A549 (cell line): ENCODE measurements around the gene ASB13. TPM values are rescaled to one million over a fixed set of nuclear protein-coding genes. Genes with fewer than 3 reads are reported as not detected.

Experiments used
- ATAC-seq, 2 experiments: fragments of 200-7000 bp in 1 of 2; fragments of >200 bp in 1 of 2; cut with Nextera tagmentation in 1 of 2; cut with Tn5 transposase in 1 of 2; 3 replicates each; pipeline versions ENCODE4 v1.8.0 to v1.9.1; 2018 to 2020; ENCODE audit warnings: mild to moderate bottlenecking in 1 of 2, moderate library complexity in 1 of 2
- CTCF ChIA-PET: fragments of 300-600 bp; sonication (Branson Sonifier 250); formaldehyde crosslinking; extraction: SDS; loops from one replicate; lab custom pipeline; 2021; ENCODE audit warnings: antibody characterized with exemption, inconsistent platforms; lab: Yijun Ruan, JAX
- POLR2A ChIA-PET: fragments of 350-600 bp; formaldehyde crosslinking; extraction: SDS; loops from one replicate; lab custom pipeline; 2021; ENCODE audit warnings: antibody characterized with exemption, inconsistent platforms; lab: Yijun Ruan, JAX
- DNase-seq, 2 experiments: peaks; one replicate each; pipeline versions ENCODE4 v3.0.0 to v3.0.0-alpha.2; 2011 to 2016; ENCODE audit warnings: low read depth in 1 of 2, low spot score in 1 of 2
- FAIRE-seq: peaks from 2 replicates; lab custom pipeline; 2011; peaks lifted over from hg19 to GRCh38; lab: Jason Lieb, UNC
- H3K27ac ChIP-seq, 2 experiments: fragments of >200 bp; sonication (Bioruptor Twin); formaldehyde crosslinking; 3 replicates each; pipeline ENCODE4 v1.5.1; 2016 to 2017
- H3K4me1 ChIP-seq: fragments of >200 bp; sonication (Bioruptor Twin); formaldehyde crosslinking; 3 replicates; pipeline ENCODE4 v1.6.1; 2016
- H3K4me2 ChIP-seq: fragments of >200 bp; sonication (Bioruptor Twin); formaldehyde crosslinking; 3 replicates; pipeline ENCODE4 v1.6.1; 2016
- H3K4me3 ChIP-seq: fragments of >200 bp; sonication (Bioruptor Twin); formaldehyde crosslinking; 3 replicates; pipeline ENCODE4 v1.5.1; 2016
- H3K9me3 ChIP-seq: fragments of >200 bp; sonication (Bioruptor Twin); formaldehyde crosslinking; 3 replicates; pipeline ENCODE4 v1.6.1; 2016
- CBX2 ChIP-seq: fragments of 200-600 bp; sonication (generic); IDR thresholded peaks from 2 replicates; pipeline ENCODE4 v1.6.1; 2016; ENCODE audit warnings: low read depth, mild to moderate bottlenecking, borderline replicate concordance
- CBX8 ChIP-seq: fragments of 200-600 bp; sonication (generic); IDR thresholded peaks from 2 replicates; pipeline ENCODE4 v1.6.1; 2016
- EHF ChIP-seq: fragments of 250-450 bp; sonication (Bioruptor Pico); IDR thresholded peaks from 2 replicates; pipeline ENCODE4 v1.5.0; 2020; ENCODE audit warnings: mild to moderate bottlenecking
- EHMT2 ChIP-seq: fragments of 200-600 bp; sonication (generic); IDR thresholded peaks from 2 replicates; pipeline ENCODE4 v1.6.1; 2016; ENCODE audit warnings: antibody characterized with exemption, low read depth, mild to moderate bottlenecking, moderate library complexity
- ESRRA ChIP-seq: fragments of 150-350 bp; IDR thresholded peaks from 2 replicates; pipeline ENCODE4 v1.6.1; 2014; ENCODE audit warnings: mild to moderate bottlenecking, low read length, borderline replicate concordance
- FOSB ChIP-seq: fragments of 250-450 bp; sonication (Bioruptor Pico); IDR thresholded peaks from 2 replicates; pipeline ENCODE4 v1.5.0; 2020; ENCODE audit warnings: mild to moderate bottlenecking, moderate library complexity
- FOSL2 ChIP-seq, 2 experiments: fragments of 450-650 bp in 1 of 2; fragments of >200 bp in 1 of 2; sonication (Bioruptor Twin) in 1 of 2; formaldehyde crosslinking; IDR thresholded peaks; 2 replicates each; pipeline versions ENCODE4 v1.5.0 to v1.6.1; 2016 to 2020; ENCODE audit warnings: mild to moderate bottlenecking in 1 of 2, moderate library complexity in 1 of 2
- GATA3 ChIP-seq: IDR thresholded peaks from 2 replicates; pipeline ENCODE4 v1.6.1; 2012; ENCODE audit warnings: borderline replicate concordance
- HOXB13 ChIP-seq: fragments of 250-450 bp; sonication (Bioruptor Pico); IDR thresholded peaks from 2 replicates; pipeline ENCODE4 v1.5.0; 2020; ENCODE audit warnings: low read depth, mild to moderate bottlenecking, moderate library complexity
- HOXB5 ChIP-seq: fragments of 250-450 bp; sonication (Bioruptor Pico); IDR thresholded peaks from 2 replicates; pipeline ENCODE4 v1.5.0; 2020; ENCODE audit warnings: mild to moderate bottlenecking, moderate library complexity
- JUNB ChIP-seq: fragments of >200 bp; sonication (Bioruptor Twin); formaldehyde crosslinking; IDR thresholded peaks from 2 replicates; pipeline ENCODE4 v1.6.1; 2016
- MYC ChIP-seq: IDR thresholded peaks from 2 replicates; pipeline ENCODE4 v1.6.1; 2012; ENCODE audit warnings: mild to moderate bottlenecking, inconsistent platforms, low read length, improper control_type of control experiment, borderline replicate concordance
- PHF8 ChIP-seq: fragments of 200-600 bp; sonication (generic); IDR thresholded peaks from 2 replicates; pipeline ENCODE4 v1.6.1; 2016; ENCODE audit warnings: low read depth, mild to moderate bottlenecking, antibody characterized with exemption, moderate library complexity, borderline replicate concordance
- POLR2A ChIP-seq: IDR thresholded peaks from 2 replicates; pipeline ENCODE4 v1.6.1; 2012; ENCODE audit warnings: mild to moderate bottlenecking, low read length
- RARB ChIP-seq: fragments of 250-450 bp; sonication (Bioruptor Pico); IDR thresholded peaks from 2 replicates; pipeline ENCODE4 v1.8.0; 2021; ENCODE audit warnings: mild to moderate bottlenecking, moderate library complexity
- TP53 ChIP-seq: fragments of 250-450 bp; sonication (Bioruptor Pico); IDR thresholded peaks from 2 replicates; pipeline ENCODE4 v1.5.0; 2021; ENCODE audit warnings: mild to moderate bottlenecking, moderate library complexity
- ZFP36 ChIP-seq: fragments of 450-650 bp; IDR thresholded peaks from 2 replicates; pipeline ENCODE4 v1.6.1; 2014; ENCODE audit warnings: borderline replicate concordance; ENCODE audit not compliant: partially characterized antibody
- ZNF302 ChIP-seq: fragments of 250-450 bp; sonication (Bioruptor Pico); IDR thresholded peaks from 2 replicates; pipeline ENCODE4 v1.9.0; 2021; ENCODE audit warnings: inconsistent platforms, mild to moderate bottlenecking, moderate library complexity
- ZSCAN20 ChIP-seq: fragments of 250-450 bp; sonication (Bioruptor Pico); IDR thresholded peaks from 2 replicates; pipeline ENCODE4 v1.8.0; 2022; ENCODE audit warnings: mild to moderate bottlenecking, moderate library complexity
- WGBS: methylation state at CpG from one replicate; pipeline ENCODE4 v1.1.6; 2017; ENCODE audit errors: missing lambda C conversion rate; 5-methylcytosine and 5-hydroxymethylcytosine counted together
- polyA plus RNA-seq, 4 experiments: library from polyadenylated mRNA; depleted of rRNA in 3 of 4; stranded (reverse); fragments of >200 nt; fragmentation: RNase III in 1 of 4; extraction: RNeasy Plus Mini Kit Qiagen cat#74134 plus additional on column Dnase treatment in 1 of 4; gene quantifications; 2 replicates in 3 of 4; 3 replicates in 1 of 4; pipeline ENCODE4 v1.2.3, GENCODE V29; 2011 to 2017
- TF ChIP-seq, protein P1 (sequence below): fragments of >200 bp; sonication (Bioruptor Twin); formaldehyde crosslinking; IDR thresholded peaks from 2 replicates; pipeline ENCODE4 v1.6.1; 2016
- TF ChIP-seq, protein P2 (sequence below): fragments of 250-450 bp; sonication (Bioruptor Pico); IDR thresholded peaks from 2 replicates; pipeline ENCODE4 v1.5.0; 2021; ENCODE audit warnings: mild to moderate bottlenecking, moderate library complexity, borderline replicate concordance
- TF ChIP-seq, protein P3 (sequence below): IDR thresholded peaks from 2 replicates; pipeline ENCODE4 v1.6.1; 2012
- TF ChIP-seq, protein P4 (sequence below): fragments of 150-350 bp; IDR thresholded peaks from 2 replicates; pipeline ENCODE4 v1.6.1; 2014; ENCODE audit warnings: low read depth, mild to moderate bottlenecking, low read length
- TF ChIP-seq, protein P5 (sequence below): fragments of 450-650 bp; IDR thresholded peaks from 2 replicates; pipeline ENCODE4 v1.6.1; 2014; ENCODE audit warnings: antibody characterized with exemption
- TF ChIP-seq, protein P6 (sequence below): fragments of >200 bp; sonication (Bioruptor Twin); formaldehyde crosslinking; IDR thresholded peaks from 3 replicates; pipeline ENCODE4 v1.6.1; 2016

Gene ASB13
- polyA plus RNA-seq, 2 of the 4 experiments (the other 2 are of a cell fraction): 10.9 to 12.9 TPM

DNA sequence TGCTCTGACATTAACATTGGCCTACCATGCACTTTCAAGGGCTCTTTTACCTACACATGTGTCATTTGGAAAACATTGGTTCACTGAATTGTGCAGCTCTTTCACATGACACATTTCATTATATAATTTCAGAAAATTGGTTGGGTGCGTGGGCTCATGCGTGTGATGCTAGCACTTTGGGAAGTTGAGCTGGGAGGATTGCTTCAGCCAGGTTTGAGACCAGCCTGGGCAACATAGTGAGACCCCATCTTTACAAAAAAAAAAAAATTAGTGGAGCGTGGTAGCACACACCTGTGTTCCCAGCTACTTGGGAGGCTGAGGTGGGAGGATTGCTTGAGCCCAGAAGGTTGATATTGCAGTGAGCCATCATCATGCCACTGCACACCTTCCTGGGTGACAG lies 22.2 kb upstream of the ASB13 start:
- WGBS: 99% methylated on average over 3 of the region's 3 CpGs
- H3K4me1 ChIP-seq: peaks cover 35% of the 10 kb centered on the region; the same call in 2 of the 3 replicates
- H3K4me3 ChIP-seq: no peak overlapping the region
- peaks cover 4% of the 10 kb centered on the region; the same call in 1 of the 3 replicates for H3K9me3 ChIP-seq
- no peak for TF ChIP-seq ESRRA
- TF ChIP-seq, protein P1, sequence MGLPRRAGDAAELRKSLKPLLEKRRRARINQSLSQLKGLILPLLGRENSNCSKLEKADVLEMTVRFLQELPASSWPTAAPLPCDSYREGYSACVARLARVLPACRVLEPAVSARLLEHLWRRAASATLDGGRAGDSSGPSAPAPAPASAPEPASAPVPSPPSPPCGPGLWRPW: no peak
- no peak for TF ChIP-seq HOXB13 (CRISPR knock-in tag)
- no peak for TF ChIP-seq EHF (CRISPR knock-in tag)
- TF ChIP-seq, protein P2, sequence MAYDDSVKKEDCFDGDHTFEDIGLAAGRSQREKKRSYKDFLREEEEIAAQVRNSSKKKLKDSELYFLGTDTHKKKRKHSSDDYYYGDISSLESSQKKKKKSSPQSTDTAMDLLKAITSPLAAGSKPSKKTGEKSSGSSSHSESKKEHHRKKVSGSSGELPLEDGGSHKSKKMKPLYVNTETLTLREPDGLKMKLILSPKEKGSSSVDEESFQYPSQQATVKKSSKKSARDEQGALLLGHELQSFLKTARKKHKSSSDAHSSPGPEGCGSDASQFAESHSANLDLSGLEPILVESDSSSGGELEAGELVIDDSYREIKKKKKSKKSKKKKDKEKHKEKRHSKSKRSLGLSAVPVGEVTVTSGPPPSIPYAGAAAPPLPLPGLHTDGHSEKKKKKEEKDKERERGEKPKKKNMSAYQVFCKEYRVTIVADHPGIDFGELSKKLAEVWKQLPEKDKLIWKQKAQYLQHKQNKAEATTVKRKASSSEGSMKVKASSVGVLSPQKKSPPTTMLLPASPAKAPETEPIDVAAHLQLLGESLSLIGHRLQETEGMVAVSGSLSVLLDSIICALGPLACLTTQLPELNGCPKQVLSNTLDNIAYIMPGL (CRISPR knock-in tag): no peak
- no peak for TF ChIP-seq ZFP36
- TF ChIP-seq CBX2: no peak
- TF ChIP-seq, all 56 proteins: peak for 0
- FAIRE-seq: no peak
- Histone ChIP-seq H3K27ac (no peak overlapping the region), H3K4me2 (no peak overlapping the region)
- DNase-seq: no peak
- ChIA-PET POLR2A (interaction anchor here (0.7 kb wide), 1 partner anchor 147 kb away, joined by 8 read pairs; no protein-coding TSS in a partner anchor), CTCF (interaction anchor here (1.2 to 1.9 kb wide), 4 partner anchors 13 to 131 kb away, joined by 3 to 5 read pairs (median 4); no protein-coding TSS in a partner anchor)
- ATAC-seq: no peak

DNA sequence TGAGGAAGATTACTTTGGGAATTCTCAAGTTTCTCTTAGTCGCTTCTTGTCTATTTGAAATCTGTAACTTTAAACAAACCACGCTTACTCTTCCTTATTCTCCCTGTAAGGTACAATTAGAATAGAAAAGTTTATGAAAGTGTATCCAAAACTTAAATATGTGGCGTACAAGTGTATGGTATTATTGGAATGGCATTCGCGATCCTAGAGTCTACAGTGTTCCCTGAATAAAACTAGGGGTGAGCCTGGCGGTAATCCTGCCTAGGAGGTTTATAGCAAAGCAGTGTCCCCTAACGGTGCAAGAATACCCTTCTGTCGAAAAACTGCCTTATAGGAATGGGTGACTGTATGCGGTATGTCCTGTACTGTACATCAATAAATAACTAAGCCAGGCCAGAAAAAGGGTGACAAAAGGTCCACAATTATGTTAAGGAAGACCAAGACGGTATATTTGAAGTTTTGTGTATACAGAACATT lies 19.4 kb upstream of the ASB13 start:
- ChIA-PET POLR2A (no interaction called here), CTCF (no interaction called here)
- ATAC-seq (no peak), DNase-seq (no peak), FAIRE-seq (no peak)
- 11% methylated on average over 10 of the region's 10 CpGs for WGBS
- Histone ChIP-seq H3K27ac (peak overlapping the region; percentile 94 to 95; a peak in 5 of 6 replicates), H3K4me2 (peak overlapping the region; percentile 88), H3K9me3 (peaks cover 4% of the 10 kb centered on the region; the same call in 1 of the 3 replicates), H3K4me3 (peak overlapping the region; percentile 95), H3K4me1 (peaks cover 19% of the 10 kb centered on the region; the same call in 2 of the 3 replicates)
- TF ChIP-seq ZNF302 (CRISPR knock-in tag) (no peak), MYC (no peak), TP53 (CRISPR knock-in tag) (no peak)

DNA sequence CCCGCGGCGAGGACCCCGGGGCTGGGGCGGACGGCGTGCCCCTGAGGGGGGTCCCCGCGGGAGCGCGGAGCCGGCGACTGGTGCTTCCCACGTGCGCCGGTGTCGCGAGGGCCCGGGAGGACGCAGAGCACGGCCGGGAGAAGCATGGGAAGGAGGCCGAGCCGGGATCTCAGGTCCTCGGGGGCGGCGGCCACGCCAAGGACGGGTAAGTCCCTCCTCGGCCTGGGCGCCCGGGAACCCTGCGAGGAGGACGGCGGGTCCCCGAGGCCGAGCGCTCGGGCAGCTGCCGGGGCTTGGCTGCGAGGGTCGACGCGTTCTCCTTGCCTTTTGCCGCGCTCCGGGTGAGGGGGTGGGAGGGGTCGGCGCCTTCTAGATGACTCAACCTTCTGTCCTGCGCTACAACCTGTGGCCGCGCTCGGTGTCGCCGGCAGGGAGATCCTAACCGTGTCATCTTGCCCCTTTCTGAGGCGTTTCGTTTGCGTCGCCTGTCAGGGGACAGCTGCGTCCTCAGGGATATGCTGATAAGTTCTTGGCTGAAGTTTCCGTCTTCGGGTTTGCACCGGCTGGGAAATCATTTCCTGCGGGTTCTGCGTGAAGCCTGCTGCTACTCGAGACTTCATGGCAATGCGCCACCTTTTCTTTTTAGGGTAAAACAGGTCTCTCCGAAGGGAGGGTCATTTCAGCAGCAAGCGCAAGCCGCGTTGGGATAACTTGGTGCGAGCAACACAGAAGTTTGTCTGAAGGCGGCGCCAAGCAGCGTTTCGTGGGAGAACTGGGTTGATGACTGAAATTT lies 18.8 kb upstream of the ASB13 start:
- Histone ChIP-seq H3K4me3 (peak overlapping the region; percentile 95), H3K4me2 (peak overlapping the region; percentile 88), H3K27ac (peak overlapping the region; percentile 94 to 95), H3K9me3 (peaks cover 4% of the 10 kb centered on the region; the same call in 1 of the 3 replicates), H3K4me1 (peaks cover 17% of the 10 kb centered on the region; the same call in 2 of the 3 replicates)
- ATAC-seq (peak; percentile 77 to 82), FAIRE-seq (peak; percentile 18), DNase-seq (peak; percentile 53 to 76)
- POLR2A ChIA-PET: interaction anchor here (0.5 to 1.5 kb wide), 5 partner anchors 8 to 239 kb away, joined by 3 to 8 read pairs (median 4); partner anchors contain the start of gene GDI2
- under 1% methylated on average over 37 of the region's 77 CpGs for WGBS
- CTCF ChIA-PET: interaction anchor here (0.6 to 1.0 kb wide), 2 partner anchors 96 to 243 kb away, joined by 3 read pairs; no protein-coding TSS in a partner anchor
- TF ChIP-seq GATA3: no peak
- no peak for TF ChIP-seq JUNB
- TF ChIP-seq EHMT2: no peak
- TF ChIP-seq FOSB: no peak
- TF ChIP-seq, protein P3, sequence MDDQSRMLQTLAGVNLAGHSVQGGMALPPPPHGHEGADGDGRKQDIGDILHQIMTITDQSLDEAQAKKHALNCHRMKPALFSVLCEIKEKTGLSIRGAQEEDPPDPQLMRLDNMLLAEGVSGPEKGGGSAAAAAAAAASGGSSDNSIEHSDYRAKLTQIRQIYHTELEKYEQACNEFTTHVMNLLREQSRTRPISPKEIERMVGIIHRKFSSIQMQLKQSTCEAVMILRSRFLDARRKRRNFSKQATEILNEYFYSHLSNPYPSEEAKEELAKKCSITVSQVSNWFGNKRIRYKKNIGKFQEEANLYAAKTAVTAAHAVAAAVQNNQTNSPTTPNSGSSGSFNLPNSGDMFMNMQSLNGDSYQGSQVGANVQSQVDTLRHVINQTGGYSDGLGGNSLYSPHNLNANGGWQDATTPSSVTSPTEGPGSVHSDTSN: no peak
- peak; percentile 62; the same call in 1 of the 2 replicates for TF ChIP-seq PHF8
- TF ChIP-seq, protein P4, sequence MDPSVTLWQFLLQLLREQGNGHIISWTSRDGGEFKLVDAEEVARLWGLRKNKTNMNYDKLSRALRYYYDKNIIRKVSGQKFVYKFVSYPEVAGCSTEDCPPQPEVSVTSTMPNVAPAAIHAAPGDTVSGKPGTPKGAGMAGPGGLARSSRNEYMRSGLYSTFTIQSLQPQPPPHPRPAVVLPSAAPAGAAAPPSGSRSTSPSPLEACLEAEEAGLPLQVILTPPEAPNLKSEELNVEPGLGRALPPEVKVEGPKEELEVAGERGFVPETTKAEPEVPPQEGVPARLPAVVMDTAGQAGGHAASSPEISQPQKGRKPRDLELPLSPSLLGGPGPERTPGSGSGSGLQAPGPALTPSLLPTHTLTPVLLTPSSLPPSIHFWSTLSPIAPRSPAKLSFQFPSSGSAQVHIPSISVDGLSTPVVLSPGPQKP: no peak
- TF ChIP-seq HOXB13 (CRISPR knock-in tag): no peak; the same call in 1 of the 2 replicates
- TF ChIP-seq, protein P5, sequence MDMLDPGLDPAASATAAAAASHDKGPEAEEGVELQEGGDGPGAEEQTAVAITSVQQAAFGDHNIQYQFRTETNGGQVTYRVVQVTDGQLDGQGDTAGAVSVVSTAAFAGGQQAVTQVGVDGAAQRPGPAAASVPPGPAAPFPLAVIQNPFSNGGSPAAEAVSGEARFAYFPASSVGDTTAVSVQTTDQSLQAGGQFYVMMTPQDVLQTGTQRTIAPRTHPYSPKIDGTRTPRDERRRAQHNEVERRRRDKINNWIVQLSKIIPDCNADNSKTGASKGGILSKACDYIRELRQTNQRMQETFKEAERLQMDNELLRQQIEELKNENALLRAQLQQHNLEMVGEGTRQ: no peak
- TF ChIP-seq, protein P6, sequence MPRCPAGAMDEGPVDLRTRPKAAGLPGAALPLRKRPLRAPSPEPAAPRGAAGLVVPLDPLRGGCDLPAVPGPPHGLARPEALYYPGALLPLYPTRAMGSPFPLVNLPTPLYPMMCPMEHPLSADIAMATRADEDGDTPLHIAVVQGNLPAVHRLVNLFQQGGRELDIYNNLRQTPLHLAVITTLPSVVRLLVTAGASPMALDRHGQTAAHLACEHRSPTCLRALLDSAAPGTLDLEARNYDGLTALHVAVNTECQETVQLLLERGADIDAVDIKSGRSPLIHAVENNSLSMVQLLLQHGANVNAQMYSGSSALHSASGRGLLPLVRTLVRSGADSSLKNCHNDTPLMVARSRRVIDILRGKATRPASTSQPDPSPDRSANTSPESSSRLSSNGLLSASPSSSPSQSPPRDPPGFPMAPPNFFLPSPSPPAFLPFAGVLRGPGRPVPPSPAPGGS: 0 out of 3 replicates have a peak, but pooled peaks have one; percentile 6
- no peak for TF ChIP-seq ZSCAN20 (CRISPR knock-in tag)
- no peak for TF ChIP-seq RARB (CRISPR knock-in tag)
- TF ChIP-seq HOXB5 (CRISPR knock-in tag): no peak
- no peak for TF ChIP-seq CBX8
- TF ChIP-seq FOSL2 (IDR thresholded peaks at IDR 0.05): no peak
- 0 out of 2 replicates have a peak, but pooled peaks have one; percentile 15 for TF ChIP-seq FOSL2 (CRISPR knock-in tag; IDR thresholded peaks at IDR 0.05)
- no peak for TF ChIP-seq POLR2A
